ENCODE results near the gene SLC16A3. TPM values are rescaled to one million over a fixed set of nuclear protein-coding genes. Genes with fewer than 3 reads are reported as not detected.
"Not testable (repeated sequence)": the region's sequence is repeated elsewhere in the genome, so short reads cannot be mapped to it uniquely, and the experiment has no call there.

SLC16A3 gene
- 4.2 TPM for total RNA-seq

DNA sequence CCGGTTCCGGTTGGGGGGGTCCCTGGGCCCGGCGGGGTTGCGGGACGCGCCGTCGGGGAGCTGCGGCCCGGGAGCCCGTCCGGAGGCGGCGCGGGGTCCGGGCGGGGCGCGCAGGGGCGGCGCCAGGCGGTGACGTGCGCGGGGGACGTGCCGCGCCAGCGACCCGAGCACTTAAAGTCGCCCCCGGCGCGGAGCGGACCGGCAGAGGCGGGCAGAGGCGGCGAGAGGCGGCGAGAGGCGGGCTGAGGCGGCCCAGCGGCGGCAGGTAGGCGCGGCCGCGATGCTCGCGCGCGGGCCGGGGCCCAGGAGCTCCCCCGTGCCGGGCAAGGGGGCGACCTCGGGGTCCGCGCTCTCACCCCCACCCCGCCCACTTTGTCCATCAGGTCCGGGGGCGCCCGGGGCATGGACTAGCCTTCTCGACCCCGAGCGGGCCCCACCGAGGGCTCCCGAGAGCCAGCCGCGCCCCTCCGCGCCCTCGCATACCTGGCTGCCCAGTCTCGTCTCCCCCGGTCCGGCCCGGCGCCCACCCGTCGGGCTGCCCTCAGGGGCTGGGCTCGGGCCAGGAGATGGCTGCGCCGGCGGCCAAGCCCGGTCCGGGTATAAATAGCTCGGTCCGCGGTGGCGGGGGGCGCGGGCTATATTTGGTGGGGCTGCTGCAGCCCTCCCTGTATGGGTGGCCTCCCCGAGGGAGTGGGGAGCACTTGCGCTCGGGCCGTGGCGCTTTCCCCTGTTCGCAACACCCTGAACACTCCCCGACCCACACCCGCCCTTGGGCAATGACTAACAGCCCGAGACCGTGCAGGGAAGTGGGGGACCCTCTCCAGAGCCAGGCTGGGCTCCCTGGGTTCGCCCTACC is at the start of gene SLC16A3:
SLC16A3 (plus strand) TSS at position 201 of the 856 bp plus-strand sequence. CDS start 6,967 bp downstream, outside the sequence.
- no peak for DNase-seq

DNA sequence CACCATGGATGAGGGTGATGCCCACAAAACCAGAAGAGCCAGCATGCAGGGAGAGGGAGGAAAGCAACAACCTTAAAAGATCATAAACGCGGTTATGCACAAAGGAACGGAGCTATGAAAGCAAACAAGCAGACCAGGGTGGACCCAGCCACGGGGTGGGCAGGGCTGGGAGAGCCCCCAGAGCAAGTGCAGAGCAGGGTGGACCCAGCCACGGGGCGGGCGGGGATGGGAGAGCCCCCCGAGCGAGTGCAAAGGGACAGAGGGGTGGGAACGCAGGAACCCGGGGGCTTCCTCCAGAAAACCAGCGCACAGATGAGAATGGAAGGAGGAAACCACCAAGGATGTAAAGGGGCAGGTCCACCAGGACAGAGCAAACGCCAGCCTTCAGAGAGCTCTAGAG is 49.4 kb upstream of the SLC16A3 start:
- no peak for DNase-seq

DNA sequence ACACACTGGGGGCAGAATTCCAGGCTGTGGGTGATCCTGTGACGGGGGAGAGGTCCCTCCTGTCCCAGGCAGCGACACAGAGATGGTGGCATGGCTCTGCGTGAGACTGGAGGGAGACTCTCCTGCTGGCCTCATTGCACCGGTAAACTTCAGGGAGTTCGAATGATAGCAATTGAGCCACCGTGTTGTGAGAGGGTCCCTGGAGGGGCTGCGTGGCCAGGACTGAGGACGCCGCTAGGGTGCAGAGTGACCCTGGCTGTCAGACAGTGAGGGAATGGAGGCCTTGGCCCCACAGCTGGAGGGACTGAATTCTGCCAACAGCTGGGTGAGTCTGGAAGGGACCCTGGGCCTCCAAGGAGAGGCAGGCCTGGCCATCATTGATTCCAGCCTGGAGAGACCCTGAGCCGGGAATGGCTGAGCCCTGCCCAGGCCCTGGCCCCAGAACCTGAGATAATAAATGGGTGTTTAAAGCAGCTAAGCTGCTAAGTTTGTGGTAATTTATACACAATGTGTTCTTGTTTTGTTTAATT is 48.8 kb upstream of the SLC16A3 start:
- no peak for DNase-seq

DNA sequence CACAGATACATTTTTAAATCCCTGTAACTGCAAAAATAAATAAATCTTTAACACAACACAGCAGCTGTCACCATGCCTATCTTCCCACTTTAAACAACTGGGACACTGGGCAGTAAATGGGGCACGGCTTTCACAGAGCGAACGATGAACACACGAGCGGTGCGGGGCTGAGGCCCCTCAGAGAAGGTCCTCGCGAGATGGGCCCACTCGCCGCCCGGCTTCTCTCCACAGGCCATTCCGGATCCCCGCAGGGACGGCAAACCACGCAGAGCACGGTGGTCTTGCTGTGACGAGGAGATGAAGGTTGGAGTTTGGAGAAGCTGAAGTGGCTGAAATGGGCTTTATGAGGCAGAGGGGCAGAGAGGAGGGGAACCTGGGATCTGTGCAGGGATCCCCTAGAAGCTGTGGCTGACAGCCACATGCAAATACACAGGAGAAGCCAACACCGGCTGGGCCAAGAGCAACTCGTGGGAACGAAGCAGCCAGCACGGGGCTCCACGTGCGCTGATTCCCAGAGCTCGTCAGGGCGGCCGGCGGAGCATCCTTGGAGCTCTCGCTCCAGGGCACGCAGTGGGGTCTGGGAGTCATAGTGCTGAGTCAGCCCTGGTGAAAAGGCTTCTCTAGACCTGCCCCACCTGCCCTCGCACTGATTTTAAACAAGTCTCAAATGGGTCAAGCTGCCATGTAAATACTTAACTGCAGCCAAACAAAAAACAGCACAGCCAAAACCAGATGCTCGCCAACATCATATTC is 47.9 kb upstream of the SLC16A3 start:
- DNase-seq: no peak

- peak; percentile 38 for DNase-seq
Measured at GRCh38 chr17:82184761-82185160, 44.1 kb upstream of the SLC16A3 start.

- no peak for DNase-seq
Measured at GRCh38 chr17:82186221-82186620, 42.6 kb upstream of the SLC16A3 start.

GRCh38 chr17:82187500-82187899 is 41.3 kb upstream of the SLC16A3 start:
- DNase-seq: no peak

GRCh38 chr17:82188001-82188961 is 40.6 kb upstream of the SLC16A3 start:
- no peak for DNase-seq

GRCh38 chr17:82193050-82193449 is 35.8 kb upstream of the SLC16A3 start:
- DNase-seq: not testable (repeated sequence)

GRCh38 chr17:82193520-82194220 is 35.2 kb upstream of the SLC16A3 start:
- DNase-seq: no peak

- no peak for DNase-seq
Measured at GRCh38 chr17:82194765-82195164, 34.1 kb upstream of the SLC16A3 start.

DNA sequence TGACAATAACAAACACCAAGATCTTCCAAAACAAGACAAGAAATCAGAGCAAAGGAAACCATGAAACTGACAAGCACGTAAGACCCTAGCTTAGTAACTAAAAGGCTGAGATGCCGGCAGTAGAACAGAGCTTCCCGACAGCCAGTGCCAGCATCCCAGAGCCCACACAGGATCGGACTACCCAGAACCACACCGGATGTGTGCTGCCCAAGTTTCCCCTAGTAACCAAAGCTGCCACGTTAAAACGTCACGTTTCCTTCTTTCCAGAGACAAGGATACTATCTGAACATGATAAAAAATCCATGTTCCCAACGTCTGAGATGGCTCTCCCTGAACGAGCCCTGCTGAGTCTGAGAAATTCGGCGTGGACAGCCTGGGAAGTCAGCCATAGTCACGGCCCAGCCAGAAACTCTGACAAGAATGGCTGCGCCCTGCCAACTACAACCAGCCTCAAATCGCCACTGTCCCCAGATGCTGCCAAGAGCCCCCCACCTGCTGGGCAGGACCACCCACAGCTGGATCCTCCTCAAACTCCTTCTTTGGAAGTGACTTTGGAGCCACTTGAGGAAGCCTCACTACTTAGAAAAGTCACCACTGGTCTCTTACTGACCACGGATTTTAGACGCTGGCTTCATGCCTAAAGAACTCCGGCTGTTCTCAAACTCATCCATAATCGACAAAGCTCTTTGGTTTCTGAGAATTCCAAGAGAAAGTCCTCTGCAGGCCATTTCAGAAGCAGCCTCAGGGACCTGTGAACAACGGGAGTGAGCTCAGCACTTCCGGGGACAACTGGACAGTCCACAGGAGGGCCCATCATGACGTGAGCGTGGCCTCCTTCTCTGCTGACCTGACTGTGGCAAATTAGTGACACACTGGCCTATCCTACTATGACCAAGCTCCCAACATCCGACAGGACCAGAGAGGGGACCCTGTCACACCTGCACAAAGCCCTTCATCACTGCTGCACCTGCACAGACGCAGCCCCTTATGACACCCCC is 32.9 kb upstream of the SLC16A3 start:
- no peak for DNase-seq

- DNase-seq: no peak
Measured at GRCh38 chr17:82198092-82198491, 30.8 kb upstream of the SLC16A3 start.

GRCh38 chr17:82199496-82199895 is 29.3 kb upstream of the SLC16A3 start:
- no peak for DNase-seq

- no peak for DNase-seq
Measured at GRCh38 chr17:82200135-82200534, 28.7 kb upstream of the SLC16A3 start.

DNA sequence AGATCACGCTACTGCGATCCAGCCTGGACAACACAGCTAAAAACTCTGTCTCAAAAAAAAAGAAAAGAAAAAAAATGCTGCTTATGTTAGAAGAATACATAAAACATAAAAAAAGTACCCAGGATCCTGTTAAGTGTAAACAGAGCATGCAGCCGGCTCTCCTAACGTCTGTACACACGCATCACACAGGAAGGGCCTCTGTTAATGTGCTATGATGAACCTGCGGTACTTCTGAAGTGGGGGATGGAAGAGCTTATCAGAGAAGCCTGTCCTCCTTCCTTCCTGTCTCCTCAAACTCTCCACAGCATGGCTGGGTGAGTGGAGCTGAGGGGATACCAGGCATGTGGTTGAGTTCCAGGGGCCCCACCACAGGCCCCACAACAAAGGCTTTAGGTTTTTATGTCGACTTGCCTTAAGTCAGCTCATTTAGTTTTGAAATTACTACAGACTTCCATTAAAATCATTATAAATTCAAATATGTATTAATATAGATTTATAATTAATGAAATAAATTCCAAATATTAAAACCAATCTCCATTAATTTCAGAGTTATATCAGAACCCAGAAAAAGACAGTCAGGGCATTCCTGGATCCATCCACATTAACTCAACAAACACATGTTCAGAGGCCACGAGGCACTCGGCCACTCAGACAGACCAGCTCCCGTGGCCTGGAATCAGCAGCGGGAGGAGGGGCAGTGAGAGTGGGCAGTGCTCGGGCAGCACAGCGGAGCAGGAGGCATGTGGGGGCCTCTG is 27.9 kb upstream of the SLC16A3 start:
- DNase-seq: no peak

DNA sequence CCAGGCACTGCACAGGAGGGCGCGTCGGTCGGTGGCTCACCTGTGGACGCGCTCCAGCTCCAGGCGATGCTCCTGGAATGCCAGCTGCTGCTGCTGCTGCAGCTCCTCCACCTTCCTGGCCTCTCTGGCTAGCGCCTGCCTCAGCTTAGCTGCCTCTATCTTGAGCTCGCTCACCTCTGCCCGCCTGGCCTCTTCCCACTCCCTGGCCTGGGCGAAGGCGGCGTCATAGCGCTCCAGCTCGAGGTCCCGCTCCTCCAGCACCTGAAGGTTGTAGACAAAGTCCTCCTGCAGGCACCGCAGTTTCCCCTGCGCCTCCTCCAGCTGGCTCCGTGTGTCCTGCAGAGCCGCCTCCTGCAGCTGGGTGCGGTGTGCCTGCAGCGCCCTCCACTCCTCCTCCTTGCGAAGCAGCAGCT is 27.3 kb upstream of the SLC16A3 start:
- DNase-seq: no peak

GRCh38 chr17:82202981-82203380 is 25.9 kb upstream of the SLC16A3 start:
- no peak for DNase-seq

- no peak for DNase-seq
Measured at GRCh38 chr17:82203920-82204319, 24.9 kb upstream of the SLC16A3 start.
